Measurements from ENCODE around the gene CCK. TPM values are rescaled to one million over a fixed set of nuclear protein-coding genes. Genes with fewer than 3 reads are reported as not detected.

Gene CCK
- total RNA-seq, 1 donor from 2014 or later = not detected

- no peak for DNase-seq
These were observed 1.9 kb upstream of the CCK start for GRCh38 chr3:42267878-42268277.

DNA sequence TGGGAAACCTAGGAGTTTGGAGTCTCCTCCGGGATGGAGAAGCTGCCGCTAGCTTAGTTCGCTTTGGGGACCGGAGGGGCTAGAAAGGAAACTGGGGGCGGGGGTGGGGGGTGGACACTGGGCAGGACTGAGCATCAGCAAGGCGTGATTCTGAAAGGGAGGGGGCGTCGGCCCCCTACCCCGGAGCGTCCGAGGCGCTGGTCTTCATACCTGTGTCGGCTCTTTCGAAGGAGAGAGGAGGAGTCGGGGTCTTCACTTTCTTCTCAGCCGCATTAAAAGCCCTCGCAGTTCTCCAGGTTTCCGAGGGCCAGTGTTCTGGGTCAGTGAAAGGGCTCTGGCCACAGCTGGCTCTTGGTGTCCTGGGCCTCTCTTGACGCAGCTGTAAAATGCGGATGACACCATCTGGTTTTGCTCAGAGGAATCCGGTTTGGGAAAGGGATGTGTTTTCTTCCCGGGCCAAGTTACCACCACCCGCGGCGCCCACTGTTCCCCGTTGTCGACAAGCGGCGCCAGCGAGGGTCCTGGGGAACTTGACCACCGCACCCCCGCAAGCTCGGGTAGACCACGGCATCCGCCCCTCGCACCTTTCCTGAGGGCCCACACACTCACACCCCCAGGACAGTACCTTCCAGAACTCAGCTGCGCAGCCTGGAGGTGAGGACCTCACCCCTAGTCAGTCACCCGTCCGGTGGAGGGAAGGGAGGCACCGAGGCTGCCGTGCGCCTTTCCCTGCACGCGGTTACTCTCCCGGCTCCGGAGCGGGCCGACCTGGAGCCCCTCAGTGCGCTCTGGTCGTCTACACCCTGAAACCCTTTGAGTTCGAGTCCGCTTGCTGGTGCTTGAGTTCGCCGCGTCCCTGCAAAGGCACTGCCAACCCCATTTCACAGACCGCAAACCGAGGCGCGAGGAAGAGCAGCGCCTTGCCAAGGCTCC is 660 bp downstream of the CCK start:
- peak; percentile 25 for DNase-seq

GRCh38 chr3:42264399-42265058 is 1.5 kb downstream of the CCK start:
- peak; percentile 56 for DNase-seq

DNA sequence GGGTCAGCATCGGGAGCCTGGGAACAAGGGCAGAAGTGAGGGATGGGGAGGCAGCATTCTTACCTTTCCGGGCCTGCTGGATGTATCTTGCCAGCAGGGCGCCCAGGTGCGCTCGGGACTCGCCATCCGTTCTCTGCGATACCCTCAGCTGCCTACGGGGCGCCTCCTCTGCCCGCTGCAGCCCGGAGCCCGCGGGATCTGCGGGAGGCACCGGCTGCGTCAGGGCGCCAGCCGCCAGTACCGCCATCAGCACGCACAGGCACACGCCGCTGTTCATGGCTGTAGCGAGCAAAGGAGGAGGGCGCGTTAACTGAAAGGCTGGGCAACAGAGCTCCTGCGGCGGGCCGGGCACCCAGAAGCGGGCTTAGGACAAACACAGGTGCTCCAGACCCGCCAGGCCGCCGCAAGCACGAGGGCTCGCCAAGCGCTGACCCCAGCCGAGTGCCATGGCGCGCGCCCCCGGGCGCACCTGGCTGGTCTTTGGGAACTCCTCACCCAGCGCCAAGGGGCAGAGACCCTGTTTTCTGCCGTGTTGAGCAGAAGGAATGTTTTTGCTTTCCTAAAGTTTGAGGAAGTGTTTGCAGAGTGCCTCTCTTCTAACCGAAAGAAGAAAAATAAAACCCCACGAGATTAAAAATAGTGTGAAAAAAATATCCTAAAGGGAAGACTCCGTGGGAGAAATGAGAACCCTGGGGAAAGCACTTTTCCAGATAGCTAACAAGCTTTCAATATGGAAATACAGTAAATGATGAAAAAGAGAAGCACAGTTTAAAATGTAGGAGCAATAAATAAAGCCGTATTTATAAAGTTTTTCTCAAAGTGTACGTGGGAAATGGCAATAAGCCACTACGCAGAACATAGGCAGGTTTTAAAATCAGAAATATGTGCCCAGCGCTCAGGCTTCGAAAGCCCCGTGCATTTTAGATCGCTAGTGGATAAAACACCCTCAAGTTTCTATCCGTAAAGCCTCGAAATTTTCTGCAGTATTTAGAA is 2.3 kb downstream of the CCK start:
- DNase-seq = no peak

DNA sequence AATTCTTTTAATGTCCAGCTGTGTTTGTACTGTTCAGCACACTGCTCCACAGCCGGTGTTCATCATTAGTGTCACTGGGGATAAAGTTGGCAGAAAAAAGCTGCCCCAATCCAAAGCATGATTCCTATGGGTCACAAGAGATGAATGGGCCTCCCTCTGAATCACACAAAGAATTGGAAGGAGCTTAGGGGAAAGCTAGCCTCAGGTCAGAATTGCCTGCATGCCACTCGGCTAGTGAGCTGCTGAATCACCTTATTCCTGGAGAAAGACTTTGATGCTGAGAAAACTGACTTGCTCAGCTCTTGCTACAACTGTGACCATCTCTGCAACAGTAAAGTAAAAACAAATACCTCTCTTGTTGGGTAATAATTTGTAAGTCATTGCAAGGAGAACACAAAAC is 3.5 kb downstream of the CCK start:
- no peak for DNase-seq

- DNase-seq = no peak
These were observed 9.0 kb downstream of the CCK start for GRCh38 chr3:42257007-42257406.

DNA sequence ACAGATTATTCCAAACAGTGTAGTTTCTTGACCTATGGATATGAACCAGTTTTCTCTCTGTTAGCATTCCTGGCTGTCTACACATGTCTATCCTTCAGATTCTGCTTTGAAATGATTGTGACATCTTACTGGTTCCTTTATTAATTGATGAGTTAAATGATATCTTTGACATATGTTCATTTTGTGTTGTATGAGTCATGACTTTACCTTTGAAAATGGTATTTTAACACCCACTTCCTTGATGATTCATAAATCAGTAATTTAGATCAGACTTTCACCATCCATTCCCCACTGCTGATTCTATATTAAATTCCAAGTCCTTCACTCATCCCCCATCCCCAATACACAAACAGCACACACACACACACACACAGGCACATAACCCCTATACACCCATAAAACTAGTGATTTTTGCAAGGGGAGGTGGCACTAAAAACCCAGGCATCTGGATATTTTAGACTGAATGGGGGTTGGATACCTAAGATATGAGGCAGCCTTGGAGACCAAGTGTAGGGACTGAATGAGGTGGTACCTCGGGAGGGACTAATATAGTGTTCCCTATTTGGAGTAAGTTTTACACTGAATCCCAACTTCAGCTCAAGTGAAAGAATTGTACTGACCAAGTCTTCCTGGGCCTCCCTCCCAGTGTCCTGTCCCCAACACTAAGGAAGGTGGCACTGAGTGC is 9.7 kb downstream of the CCK start:
- no peak for DNase-seq

- DNase-seq = no peak
These were observed 11.4 kb downstream of the CCK start for GRCh38 chr3:42254566-42254965.

DNA sequence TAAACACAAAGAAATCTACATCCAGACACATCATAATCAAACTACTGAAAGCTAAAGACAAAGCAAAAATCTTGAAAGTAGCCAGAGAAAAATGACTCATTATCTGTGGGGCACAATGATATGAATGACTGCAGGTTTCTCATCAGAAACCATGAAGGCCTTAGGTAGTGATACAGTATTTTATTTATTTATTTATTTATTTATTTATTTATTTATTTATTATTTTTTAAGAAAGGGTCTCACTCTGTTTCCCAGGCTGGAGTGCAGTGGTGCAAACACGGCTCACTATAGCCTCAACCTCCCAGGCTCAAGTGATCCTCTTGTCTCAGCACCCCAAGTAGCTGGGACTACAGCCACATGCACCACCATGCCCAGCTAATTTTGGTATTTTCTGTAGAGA is 15.2 kb downstream of the CCK start:
- no peak for DNase-seq

DNA sequence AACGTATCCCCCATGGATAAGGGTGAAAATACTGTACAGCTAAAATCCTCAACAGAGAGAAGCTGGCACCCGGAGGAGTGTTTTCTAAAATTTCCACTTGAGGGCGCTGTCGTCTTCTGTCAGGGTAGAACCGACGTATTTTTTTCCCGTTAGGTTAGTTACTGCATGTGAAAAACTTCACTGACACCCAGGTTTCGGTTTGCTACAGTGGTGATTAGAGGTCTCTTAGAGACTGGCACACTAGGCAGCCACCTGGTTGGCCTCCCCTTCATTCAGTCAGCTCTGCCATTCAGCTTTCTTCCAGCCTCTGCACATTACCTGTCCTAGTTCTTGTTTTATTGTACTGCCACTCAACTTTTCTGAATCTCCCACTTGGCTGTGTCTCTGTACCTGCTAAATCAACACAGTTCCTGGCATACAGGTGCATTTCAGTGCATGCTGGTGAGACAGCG is 18.4 kb downstream of the CCK start:
- peak; percentile 75 for DNase-seq

DNA sequence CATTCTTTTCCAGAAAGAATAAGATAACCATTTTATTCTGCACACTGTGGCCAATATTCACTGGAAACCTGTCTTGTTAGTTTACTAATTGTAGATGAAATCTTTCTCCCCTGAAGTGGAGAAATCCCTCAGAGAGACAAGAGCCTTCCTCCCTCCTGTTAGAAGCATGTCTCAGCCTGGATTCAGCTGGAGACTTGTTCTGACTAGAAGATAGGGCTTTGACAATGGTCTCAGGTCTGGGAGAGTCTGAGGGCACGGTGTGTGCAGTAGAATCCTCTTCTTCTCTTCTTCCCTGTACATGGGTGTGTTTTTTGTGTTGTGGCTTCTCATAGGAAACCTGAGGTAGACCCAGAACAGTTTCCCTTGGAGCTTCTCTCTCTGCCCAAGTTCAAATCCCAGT is 19.9 kb downstream of the CCK start:
- DNase-seq = no peak

GRCh38 chr3:42236611-42237010 is 29.4 kb downstream of the CCK start:
- no peak for DNase-seq

- DNase-seq = no peak
These were observed 30.5 kb downstream of the CCK start for GRCh38 chr3:42235532-42235931.

DNA sequence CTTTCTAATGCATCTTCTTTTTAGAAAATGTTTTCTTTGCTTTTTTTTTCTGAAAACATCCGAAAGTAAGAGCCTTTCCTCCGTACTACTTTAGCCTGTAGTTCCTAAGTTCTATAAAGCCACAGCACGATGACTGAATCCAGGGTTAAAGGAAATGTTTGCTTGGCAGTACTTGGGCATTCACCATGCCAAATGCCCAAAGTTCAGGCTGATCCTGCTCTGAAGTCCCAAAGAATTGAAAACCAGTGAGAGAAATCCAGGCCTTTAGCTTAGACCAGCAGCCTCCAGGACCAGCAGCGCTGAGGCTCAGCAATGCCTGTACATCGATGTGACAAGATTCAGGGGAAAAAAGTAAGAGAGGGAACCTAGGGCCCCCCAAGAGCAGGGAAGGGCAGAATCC is 35.1 kb downstream of the CCK start:
- no peak for DNase-seq

- DNase-seq = peak; percentile 70
These were observed 35.9 kb downstream of the CCK start for GRCh38 chr3:42229942-42230688.

DNA sequence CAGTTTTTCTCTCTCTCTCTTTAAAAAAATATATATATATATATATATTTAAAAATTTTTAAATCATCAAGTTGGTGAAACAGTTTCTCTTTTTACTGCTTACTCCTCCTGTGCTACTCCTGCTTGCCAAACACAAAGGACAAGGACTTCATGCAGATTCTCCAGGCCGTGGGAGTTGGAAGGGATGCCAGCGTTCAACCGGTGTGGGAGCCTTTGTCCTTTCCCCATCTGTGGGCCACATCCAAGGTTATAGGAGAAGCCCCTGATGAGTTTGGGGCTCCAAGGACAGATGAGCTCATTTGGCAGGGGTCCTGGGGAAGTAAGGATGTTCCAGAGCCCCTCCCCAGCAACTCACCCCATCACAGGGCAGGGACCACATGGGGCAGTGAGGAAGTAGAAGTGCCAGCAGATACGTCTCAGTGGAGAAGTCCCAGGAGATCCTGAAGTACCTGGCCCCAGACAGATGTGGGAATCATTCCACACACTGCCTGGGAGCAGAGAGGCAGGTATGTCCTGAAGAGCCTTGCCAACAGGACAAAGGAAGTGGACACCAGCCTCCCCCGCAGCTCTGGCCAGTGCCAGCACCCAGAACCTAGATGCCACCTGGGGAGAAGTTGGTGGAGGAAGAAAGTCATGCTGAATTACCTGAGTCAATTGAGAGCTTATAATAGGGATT is 36.6 kb downstream of the CCK start:
- DNase-seq = no peak

- no peak for DNase-seq
These were observed 37.2 kb downstream of the CCK start for GRCh38 chr3:42228796-42229195.

- no peak for DNase-seq
These were observed 39.2 kb downstream of the CCK start for GRCh38 chr3:42226470-42227425.
